ENCODE measurements around the gene GNG8. TPM values are rescaled to one million over a fixed set of nuclear protein-coding genes. Genes with fewer than 3 reads are reported as not detected.

The GNG8 gene
- total RNA-seq, 1 experiment from 2014 or later: not detected

DNA sequence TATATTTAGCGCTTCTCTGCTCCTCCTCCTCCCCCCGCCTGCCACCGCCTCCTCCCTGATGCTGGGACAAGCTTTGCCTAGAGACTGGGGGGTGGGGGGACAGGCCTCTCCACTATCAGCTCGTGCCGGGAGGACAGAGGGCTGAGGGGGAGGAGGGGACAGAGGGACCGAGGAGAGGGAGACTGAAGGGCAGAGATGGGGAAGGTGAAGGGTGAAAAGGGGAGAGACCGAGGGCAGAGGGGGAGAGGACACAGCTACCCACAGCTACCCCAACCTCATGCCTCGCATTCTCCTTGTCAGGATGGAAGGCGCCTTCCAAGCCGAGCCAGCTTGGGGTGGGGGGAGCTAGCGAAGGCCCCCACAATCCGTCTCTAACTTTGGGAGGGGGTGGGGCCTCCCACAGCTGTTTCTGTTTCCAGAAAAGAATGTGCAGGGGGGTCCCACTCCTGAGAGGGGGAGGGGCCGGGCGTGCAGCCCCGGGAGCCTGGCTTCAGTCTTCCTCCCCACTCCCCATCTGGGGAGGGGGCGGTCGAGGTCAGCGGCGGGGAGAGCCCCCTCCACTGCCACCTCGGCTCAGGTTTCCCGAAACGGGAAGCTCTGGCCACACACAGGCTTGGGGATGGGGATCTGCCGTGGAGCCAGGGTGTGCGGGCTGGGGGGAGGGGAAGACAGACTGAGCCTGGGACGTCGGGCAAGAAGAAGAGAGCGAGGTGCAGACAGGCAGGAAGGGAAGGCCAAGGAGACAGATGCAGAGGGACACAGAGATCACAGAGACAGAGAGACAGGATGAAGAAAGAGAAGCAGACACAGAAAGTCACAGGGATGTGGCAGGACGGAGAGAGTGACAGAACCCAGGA lies 23.4 kb upstream of the GNG8 start:
- no peak overlapping the region for H2BK120ac ChIP-seq (ENCODE audit: low read depth, low read length, poor library complexity, severe bottlenecking)
- Mint-ChIP-seq H3K27me3 (ENCODE audit: low read depth) (peaks cover 45% of the 10 kb centered on the region), H3K36me3 (ENCODE audit: insufficient read depth in 1 of 3, low read depth in 3 of 3) (no peaks in the 10 kb centered on the region), H3K4me3 (peak overlapping the region; percentile 48 to 83), H3K9me3 (no peaks in the 10 kb centered on the region; a peak in 1 of 5 replicates), H3K27ac (peak overlapping the region in 1 of 3 experiments; percentile 11; a peak in 2 of 7 replicates), H3K4me1 (peaks cover 26 to 30% of the 10 kb centered on the region in 2 experiments)
- no peak overlapping the region for H2BK20ac ChIP-seq (ENCODE audit: low read depth, low read length, poor library complexity, severe bottlenecking)
- H3K4me2 ChIP-seq (ENCODE audit: insufficient read depth, insufficient read length, low read length): peak overlapping the region; percentile 93
- no peak for TF ChIP-seq CTCF (conservative IDR thresholded peaks at IDR 0.05)
- no peak overlapping the region for H3K56ac ChIP-seq (ENCODE audit: insufficient read length, low read depth, low read length)
- H3K23me2 ChIP-seq (ENCODE audit: insufficient read length, low read depth, low read length, poor library complexity, severe bottlenecking): peaks cover 15% of the 10 kb centered on the region
- DNase-seq: peak; percentile 66
- no peak overlapping the region for H4K8ac ChIP-seq (replicated peaks; ENCODE audit: insufficient read length, low read depth, low read length)
- no peaks in the 10 kb centered on the region; the same call in 1 of the 2 replicates for H3K27me3 ChIP-seq (ENCODE audit: insufficient read depth, low read length)
- H3K18ac ChIP-seq (ENCODE audit: insufficient read length, low read depth, low read length): no peak overlapping the region
- H4K20me1 ChIP-seq (ENCODE audit: control insufficient read depth, insufficient read depth, insufficient read length): no peaks in the 10 kb centered on the region
- no peak overlapping the region for H3K23ac ChIP-seq (ENCODE audit: insufficient read length, low read depth, low read length)
- H3K79me2 ChIP-seq (ENCODE audit: insufficient read depth, low read length): no peaks in the 10 kb centered on the region
- no peak overlapping the region for H2BK15ac ChIP-seq (ENCODE audit: low read depth, low read length)
- H4K5ac ChIP-seq (ENCODE audit: insufficient read length, low read depth, low read length): no peak overlapping the region
- H3K14ac ChIP-seq (ENCODE audit: insufficient read depth, low read length): no peak overlapping the region
- H3K9ac ChIP-seq (ENCODE audit: extremely low read depth, insufficient read length, low read length): no peak overlapping the region
- no peak overlapping the region for H3K27ac ChIP-seq (ENCODE audit: insufficient read length, low read depth, low read length)
- no peak overlapping the region for H4K91ac ChIP-seq (ENCODE audit: insufficient read length, low read depth, low read length)
- H3K4ac ChIP-seq (ENCODE audit: low read depth, low read length): no peak overlapping the region
- no peak overlapping the region for H3T11ph ChIP-seq (ENCODE audit: low read length)
- 0 out of 2 replicates have a peak, but pooled peaks cover 2% of the 10 kb centered on the region for H3K4me1 ChIP-seq (ENCODE audit: insufficient read depth, low read length)
- no peak overlapping the region for H2AFZ ChIP-seq (ENCODE audit: low read length)
- no peak overlapping the region for H2AK5ac ChIP-seq (ENCODE audit: insufficient read length, low read length)
- WGBS (ENCODE audit: extremely low coverage, insufficient read length, low lambda C conversion rate): no CpG with 5 or more reads among the region's 28 CpGs
- no peak overlapping the region for H2BK12ac ChIP-seq (ENCODE audit: insufficient read length, low read depth, low read length)
- H3K79me1 ChIP-seq (ENCODE audit: insufficient read depth, low read depth, low read length, poor library complexity, severe bottlenecking): no peaks in the 10 kb centered on the region
- H2BK5ac ChIP-seq (ENCODE audit: insufficient read length, low read length): no peak overlapping the region
- no peaks in the 10 kb centered on the region for H3K9me3 ChIP-seq (ENCODE audit: control insufficient read depth, low read depth, low read length)
